Stomach smooth muscle (tissue), 2 donors: ENCODE measurements around the gene COG5.

Source experiments
- H3K27ac ChIP-seq: one replicate; pipeline ENCODE4 v1.7.0; 2013; ENCODE audit warnings: mild to moderate bottlenecking, low read length, inconsistent platforms
- H3K27me3 ChIP-seq, 2 donors: one replicate each; pipeline ENCODE4 v1.7.0; 2013; ENCODE audit warnings: low read length in 2 of 2; ENCODE audit not compliant: insufficient read depth in 2 of 2, control insufficient read depth in 1 of 2
- H3K36me3 ChIP-seq, 2 donors: one replicate each; pipeline ENCODE4 v1.7.0; 2013; ENCODE audit warnings: low read length in 2 of 2; ENCODE audit not compliant: control insufficient read depth in 2 of 2, insufficient read depth in 2 of 2
- H3K4me1 ChIP-seq: one replicate; pipeline ENCODE4 v1.7.0; 2013; ENCODE audit warnings: low read length; ENCODE audit not compliant: control insufficient read depth, insufficient read depth
- H3K4me3 ChIP-seq, 2 donors: one replicate each; pipeline ENCODE4 v1.7.0; 2013; ENCODE audit warnings: low read length in 2 of 2
- H3K9ac ChIP-seq, 2 donors: one replicate each; pipeline ENCODE4 v1.7.0; 2013; ENCODE audit warnings: low read length in 2 of 2, mild to moderate bottlenecking in 1 of 2
- H3K9me3 ChIP-seq, 2 donors: one replicate each; pipeline ENCODE4 v1.7.0; 2013; ENCODE audit warnings: low read length in 2 of 2; ENCODE audit not compliant: control insufficient read depth in 2 of 2
- donor health status: healthy.
- donor health status: Pancreatic carcinoma.

The COG5 gene

DNA sequence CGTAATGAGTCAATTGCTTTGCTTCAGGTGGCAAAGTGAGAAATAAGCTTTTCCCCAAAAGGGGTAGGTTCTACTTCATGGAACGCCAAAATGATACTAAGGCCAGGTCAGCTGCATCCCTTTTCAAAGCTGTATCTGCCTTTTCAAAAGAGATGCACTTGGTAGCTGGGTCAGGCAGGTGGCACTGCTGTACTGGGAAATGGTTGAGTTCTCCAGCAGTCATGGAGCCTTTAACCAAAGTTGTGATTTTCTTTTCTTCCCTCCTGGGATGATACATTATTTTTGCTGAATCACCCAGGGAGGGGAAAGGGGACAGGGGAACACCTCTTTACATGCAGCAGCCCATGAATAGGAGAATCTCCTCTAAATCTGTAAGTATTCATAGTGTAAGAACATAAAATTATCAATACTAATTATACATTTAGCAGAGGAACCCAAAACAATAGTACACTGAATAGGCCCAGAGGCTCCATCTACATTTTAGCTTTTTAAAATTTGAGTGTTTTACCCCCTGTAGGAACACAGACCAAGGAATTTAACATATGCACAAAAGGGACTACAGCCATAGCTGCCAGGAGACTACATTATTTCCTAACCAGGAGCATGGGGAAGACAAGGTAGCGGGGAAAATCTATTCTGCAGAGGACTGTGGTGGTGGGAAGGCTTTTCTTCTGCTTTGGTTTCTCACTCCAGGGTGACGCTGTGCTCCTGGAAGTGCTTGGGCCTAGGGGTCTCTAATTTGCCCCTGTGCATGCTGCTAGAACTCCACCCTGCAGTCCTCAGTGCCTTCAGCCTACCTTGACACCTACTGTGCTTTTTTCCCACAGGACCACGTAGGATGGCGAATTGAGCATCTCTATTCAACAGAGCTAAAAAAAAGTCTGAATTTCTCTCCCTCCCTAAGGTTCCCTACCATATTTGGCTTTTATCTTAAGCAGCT is 100.3 kb downstream of the COG5 start:
- no peaks in the 10 kb centered on the region for H3K4me1 ChIP-seq
- H3K36me3 ChIP-seq = no peaks in the 10 kb centered on the region
- H3K9me3 ChIP-seq = no peaks in the 10 kb centered on the region
- H3K4me3 ChIP-seq = no peak overlapping the region
- H3K9ac ChIP-seq = no peak overlapping the region
- H3K27me3 ChIP-seq = no peaks in the 10 kb centered on the region
- H3K27ac ChIP-seq = no peak overlapping the region

DNA sequence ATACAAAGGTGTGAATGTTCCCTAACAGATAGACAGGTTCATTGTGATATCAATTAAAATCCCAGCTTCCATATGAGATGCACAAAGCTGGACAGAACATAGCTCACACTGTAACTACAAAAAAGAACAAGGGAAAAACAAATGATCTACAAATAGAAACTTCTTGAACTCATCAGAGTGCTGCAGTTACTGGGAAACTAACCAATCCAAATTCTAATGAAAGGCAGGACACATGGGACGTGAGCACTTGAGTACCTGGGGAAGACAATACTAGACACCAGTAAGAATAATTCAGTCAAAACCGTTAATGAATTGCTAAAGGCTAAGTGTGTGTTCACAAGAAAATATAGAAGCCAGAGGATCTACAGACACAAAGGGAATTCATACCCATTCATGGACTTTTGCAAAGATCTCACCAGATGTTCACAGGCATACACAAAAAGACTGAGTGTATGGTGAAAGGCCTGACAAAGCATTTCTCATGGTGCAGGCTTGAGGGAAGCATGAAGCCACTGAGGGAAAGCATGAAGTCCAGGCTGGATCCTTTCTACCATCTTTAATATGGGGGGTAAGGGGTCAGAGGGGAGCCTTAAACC is 101.7 kb downstream of the COG5 start:
- Histone ChIP-seq H3K27me3 (no peaks in the 10 kb centered on the region), H3K4me1 (no peaks in the 10 kb centered on the region), H3K27ac (no peak overlapping the region), H3K4me3 (no peak overlapping the region), H3K36me3 (no peaks in the 10 kb centered on the region), H3K9me3 (no peaks in the 10 kb centered on the region), H3K9ac (no peak overlapping the region)

DNA sequence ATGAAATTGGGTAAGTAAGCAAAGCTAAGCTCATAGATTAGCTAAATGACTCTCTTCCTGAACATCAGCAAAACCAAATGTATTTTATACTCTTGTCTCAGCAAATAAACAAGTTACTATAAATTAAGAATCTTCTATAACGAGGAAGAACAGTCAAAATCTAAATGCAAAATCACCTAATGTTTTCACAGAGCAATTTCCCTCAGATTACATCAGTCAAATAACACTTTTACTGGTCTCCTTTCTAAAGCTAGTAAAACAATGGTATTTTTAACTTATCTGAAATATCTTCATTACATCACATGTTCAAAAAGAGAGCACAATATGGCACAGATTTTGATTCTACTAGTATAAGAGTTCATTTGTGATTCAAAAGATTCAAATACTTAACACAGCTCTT is 110.3 kb downstream of the COG5 start:
- no peaks in the 10 kb centered on the region for H3K4me1 ChIP-seq
- H3K9ac ChIP-seq = no peak overlapping the region
- peaks cover 0 to 2% of the 10 kb centered on the region in 2 donors for H3K36me3 ChIP-seq
- H3K9me3 ChIP-seq = no peaks in the 10 kb centered on the region
- H3K27ac ChIP-seq = no peak overlapping the region
- no peaks in the 10 kb centered on the region for H3K27me3 ChIP-seq
- H3K4me3 ChIP-seq = no peak overlapping the region

DNA sequence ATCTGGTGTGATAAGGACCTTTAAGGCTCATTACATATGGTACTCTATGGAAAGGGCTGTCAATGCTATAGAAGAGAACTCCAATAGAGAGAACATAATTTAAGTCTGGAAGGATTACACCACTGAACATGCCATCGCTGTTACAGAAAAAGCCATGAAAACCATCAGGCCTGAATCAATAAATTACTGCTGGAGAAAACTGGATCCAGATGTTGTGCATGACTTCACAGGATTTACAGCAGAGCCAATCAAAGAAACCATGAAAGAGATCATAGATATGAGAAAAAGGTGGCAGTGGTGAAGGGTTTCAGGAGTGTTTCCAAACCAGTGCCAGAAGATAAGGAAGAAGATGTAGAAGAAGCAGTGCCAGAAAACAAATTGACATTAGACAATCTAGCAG is 112.8 kb downstream of the COG5 start:
- Histone ChIP-seq H3K9ac (no peak overlapping the region), H3K4me1 (no peaks in the 10 kb centered on the region), H3K27ac (no peak overlapping the region), H3K36me3 (peaks cover 0 to 2% of the 10 kb centered on the region in 2 donors), H3K9me3 (no peaks in the 10 kb centered on the region), H3K4me3 (no peak overlapping the region), H3K27me3 (no peaks in the 10 kb centered on the region)

DNA sequence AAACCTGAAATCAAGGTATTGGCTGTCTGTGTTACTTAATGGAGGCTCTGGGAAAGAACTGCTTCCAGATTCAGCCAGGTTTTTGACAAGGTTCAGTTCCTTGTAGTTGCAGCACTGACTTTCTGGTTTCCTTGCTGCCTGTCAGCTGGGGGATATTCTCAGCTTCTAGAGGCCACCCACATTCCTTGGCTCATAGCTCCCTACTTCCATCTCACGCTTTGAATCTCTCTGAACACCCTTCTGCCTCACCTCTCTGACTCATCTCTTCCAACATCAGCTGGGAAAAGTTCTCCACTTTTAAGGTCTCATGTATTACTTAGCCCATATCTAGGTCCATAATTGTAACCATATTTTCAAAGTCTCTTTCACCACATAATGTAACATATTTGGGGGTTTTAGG is 116.7 kb downstream of the COG5 start:
- no peaks in the 10 kb centered on the region for H3K9me3 ChIP-seq
- no peaks in the 10 kb centered on the region for H3K4me1 ChIP-seq
- no peak overlapping the region for H3K4me3 ChIP-seq
- no peak overlapping the region for H3K9ac ChIP-seq
- no peak overlapping the region for H3K27ac ChIP-seq
- no peaks in the 10 kb centered on the region for H3K27me3 ChIP-seq
- H3K36me3 ChIP-seq = peaks cover 0 to 2% of the 10 kb centered on the region in 2 donors

DNA sequence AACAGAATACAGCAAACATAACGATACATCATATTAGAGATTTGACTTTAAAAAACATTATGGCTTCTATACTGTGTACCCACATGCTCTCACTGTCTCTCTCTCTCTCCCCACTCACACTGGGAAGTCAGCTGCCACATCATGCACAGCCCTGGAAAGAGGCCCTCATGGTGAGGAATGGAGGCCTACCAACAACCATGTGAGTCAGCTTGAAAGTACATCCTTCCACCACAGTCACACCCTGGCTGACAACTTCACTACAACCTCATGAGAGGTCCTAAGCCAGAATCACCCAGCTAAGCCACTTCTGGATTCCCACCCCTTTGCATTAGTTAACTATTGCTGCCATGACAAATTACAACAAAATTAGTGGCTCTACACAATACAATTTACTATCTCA is 117.2 kb downstream of the COG5 start:
- peaks cover 0 to 2% of the 10 kb centered on the region in 2 donors for H3K36me3 ChIP-seq
- H3K27me3 ChIP-seq = no peaks in the 10 kb centered on the region
- H3K27ac ChIP-seq = no peak overlapping the region
- H3K9me3 ChIP-seq = no peaks in the 10 kb centered on the region
- H3K4me3 ChIP-seq = no peak overlapping the region
- H3K4me1 ChIP-seq = no peaks in the 10 kb centered on the region
- no peak overlapping the region for H3K9ac ChIP-seq

DNA sequence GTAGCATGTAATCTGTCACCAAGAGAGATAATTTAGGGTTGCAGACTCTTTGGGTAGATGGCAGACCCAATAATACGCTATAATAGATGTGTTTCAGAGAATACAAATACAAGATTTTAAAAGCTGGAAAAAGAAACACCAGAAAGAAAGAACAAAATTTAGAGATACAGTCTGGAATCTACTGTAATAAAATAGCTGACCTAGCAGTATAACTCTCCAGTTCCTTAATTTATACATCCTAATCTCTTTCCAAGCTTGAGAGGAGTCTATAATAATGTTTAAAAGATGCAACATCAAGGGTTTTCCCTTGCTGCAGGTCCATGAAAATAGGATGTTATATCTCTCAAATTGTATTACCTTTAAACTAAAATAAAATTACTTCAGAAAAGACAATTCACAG is 121.0 kb downstream of the COG5 start:
- no peaks in the 10 kb centered on the region for H3K9me3 ChIP-seq
- H3K4me3 ChIP-seq = no peak overlapping the region
- H3K9ac ChIP-seq = no peak overlapping the region
- H3K4me1 ChIP-seq = no peaks in the 10 kb centered on the region
- no peak overlapping the region for H3K27ac ChIP-seq
- no peaks in the 10 kb centered on the region for H3K36me3 ChIP-seq
- no peaks in the 10 kb centered on the region for H3K27me3 ChIP-seq

DNA sequence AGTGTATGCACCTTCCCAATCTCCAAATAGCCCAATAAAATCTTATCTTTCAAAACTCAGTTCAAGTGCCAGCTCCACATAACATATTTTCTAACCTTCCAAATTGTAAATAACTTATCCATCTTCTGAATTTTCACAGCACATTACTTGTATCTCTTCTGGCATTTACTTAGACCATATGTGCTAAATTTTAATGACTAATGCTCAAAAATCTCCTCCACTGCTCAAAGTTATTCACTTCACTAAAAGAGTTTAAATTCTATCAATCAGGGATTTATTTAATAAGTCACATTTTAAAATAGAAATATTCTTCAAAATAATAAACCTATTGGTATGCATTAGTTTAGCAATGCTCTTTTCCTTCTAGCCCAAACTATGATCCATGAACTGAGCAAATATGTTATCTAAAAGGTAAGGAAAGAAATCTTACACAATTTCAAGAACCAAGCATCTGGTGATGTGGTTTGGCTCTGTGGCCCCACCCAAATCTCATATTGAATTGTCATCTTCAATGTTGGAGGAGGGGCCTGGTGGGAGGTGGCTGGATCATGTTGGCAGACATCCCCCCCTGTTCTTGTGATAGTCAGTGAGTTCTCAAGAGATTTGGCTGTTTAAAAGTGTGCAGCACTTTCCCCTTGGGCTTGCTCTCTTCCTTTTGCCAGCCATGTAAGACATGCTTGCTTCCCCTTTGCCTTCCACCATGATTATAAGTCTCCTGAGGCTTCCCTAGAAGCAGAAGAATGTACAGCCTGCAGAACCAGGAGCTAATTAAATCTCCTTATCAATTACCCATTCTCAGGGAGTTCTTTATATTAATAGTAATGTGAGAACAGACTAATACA is 121.9 kb downstream of the COG5 start:
- Histone ChIP-seq H3K36me3 (no peaks in the 10 kb centered on the region), H3K4me3 (no peak overlapping the region), H3K4me1 (no peaks in the 10 kb centered on the region), H3K9ac (no peak overlapping the region), H3K9me3 (no peaks in the 10 kb centered on the region), H3K27me3 (no peaks in the 10 kb centered on the region), H3K27ac (no peak overlapping the region)

DNA sequence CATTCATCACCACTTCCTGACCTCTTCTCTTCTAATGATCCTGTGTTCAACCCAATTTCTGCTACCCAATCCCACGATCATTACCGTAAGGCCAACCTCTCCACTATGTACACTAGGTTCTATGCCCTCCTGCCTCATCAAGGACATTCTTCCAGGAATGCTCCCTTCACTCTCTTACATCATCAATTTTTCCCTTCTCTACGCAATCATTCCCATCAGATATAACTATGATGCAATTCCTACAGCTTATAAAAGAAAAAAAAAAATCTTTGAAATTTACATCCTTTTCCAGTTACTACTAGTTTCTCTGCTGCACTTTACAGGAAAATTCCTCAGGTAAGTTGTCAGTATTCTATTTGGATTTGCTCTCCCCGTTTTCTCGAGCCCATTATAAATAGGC is 124.7 kb downstream of the COG5 start:
- Histone ChIP-seq H3K27me3 (no peaks in the 10 kb centered on the region), H3K4me1 (no peaks in the 10 kb centered on the region), H3K9me3 (no peaks in the 10 kb centered on the region), H3K4me3 (no peak overlapping the region), H3K36me3 (no peaks in the 10 kb centered on the region), H3K9ac (no peak overlapping the region), H3K27ac (no peak overlapping the region)

DNA sequence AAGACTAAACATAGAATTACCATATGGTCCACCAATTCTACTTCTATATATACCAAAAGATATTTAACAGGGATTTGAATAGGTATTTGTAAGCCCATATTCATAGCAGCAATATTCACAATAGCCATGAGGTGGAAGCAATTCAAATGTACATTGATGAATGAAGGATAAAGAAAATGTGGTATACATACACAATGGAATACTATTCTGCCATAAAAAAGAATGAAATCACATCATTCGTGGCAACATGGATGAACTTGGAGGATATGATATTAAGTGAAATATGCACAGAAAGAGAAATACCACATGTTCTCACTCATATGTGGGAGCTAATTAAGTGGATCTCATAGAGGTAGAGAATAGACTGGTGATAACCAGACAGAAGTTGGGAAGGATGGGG is 128.0 kb downstream of the COG5 start:
- H3K4me3 ChIP-seq = no peak overlapping the region
- H3K27ac ChIP-seq = no peak overlapping the region

More for the DNA sequence above, 128.0 kb downstream of the COG5 start:
- Histone ChIP-seq H3K4me1 (no peaks in the 10 kb centered on the region), H3K9me3 (no peaks in the 10 kb centered on the region), H3K27me3 (no peaks in the 10 kb centered on the region), H3K9ac (no peak overlapping the region), H3K36me3 (no peaks in the 10 kb centered on the region)
